A673 (cell line): Measurements from ENCODE around the gene ELP4. TPM values are rescaled to one million over a fixed set of nuclear protein-coding genes. Genes with fewer than 3 reads are reported as not detected.

Source experiments
- BruUV-seq: library from RNA; stranded (reverse); fragments of 400-500 nt; replicated peaks from 2 replicates; lab custom pipeline; 2021; lab: Mats Ljungman, UMichigan
- CTCF ChIA-PET: fragments of 300-600 bp; sonication (Branson Sonifier 250); formaldehyde crosslinking; loops from one replicate; lab custom pipeline; 2022; ENCODE audit warnings: antibody characterized with exemption; lab: Charles Lee
- POLR2A ChIA-PET: fragments of 300-600 bp; sonication (Branson Sonifier 250); formaldehyde crosslinking; loops from one replicate; lab custom pipeline; 2022; ENCODE audit warnings: antibody characterized with exemption; ENCODE audit not compliant: low non-redundant PET; lab: Charles Lee
- DNase-seq: peaks from one replicate; pipeline ENCODE4 v3.0.0-alpha.2; 2015; ENCODE audit warnings: low spot score
- H3K27ac ChIP-seq: fragments of 200-600 bp; sonication (generic); 2 replicates; pipeline ENCODE4 v1.5.1; 2016; ENCODE audit warnings: mixed run types, low read depth, mild to moderate bottlenecking, mixed read lengths, antibody characterized with exemption, low read length; ENCODE audit not compliant: poor library complexity, severe bottlenecking
- H3K27me3 ChIP-seq: fragments of 200-600 bp; sonication (generic); replicated peaks from 2 replicates; pipeline ENCODE4 v1.6.1; 2017; ENCODE audit warnings: mixed run types, low read depth, mild to moderate bottlenecking, mixed read lengths, antibody characterized with exemption, low read length; ENCODE audit not compliant: insufficient read depth, poor library complexity
- H3K36me3 ChIP-seq: fragments of 200-600 bp; sonication (generic); 2 replicates; pipeline ENCODE4 v1.6.1; 2016; ENCODE audit warnings: mixed run types, mild to moderate bottlenecking, mixed read lengths, antibody characterized with exemption, low read length; ENCODE audit not compliant: insufficient read depth, poor library complexity, severe bottlenecking
- H3K4me1 ChIP-seq: fragments of 200-600 bp; sonication (generic); 2 replicates; pipeline ENCODE4 v1.6.1; 2017; ENCODE audit warnings: mixed run types, mild to moderate bottlenecking, mixed read lengths, antibody characterized with exemption, low read length; ENCODE audit not compliant: insufficient read depth, poor library complexity, severe bottlenecking
- H3K4me3 ChIP-seq: fragments of 200-600 bp; sonication (generic); 2 replicates; pipeline ENCODE4 v1.5.1; 2016; ENCODE audit warnings: low read depth, mixed run types, mild to moderate bottlenecking, mixed read lengths, low read length; ENCODE audit not compliant: poor library complexity, severe bottlenecking
- H3K9me3 ChIP-seq: fragments of 200-600 bp; sonication (generic); 2 replicates; pipeline ENCODE4 v1.6.1; 2016; ENCODE audit warnings: mixed run types, low read depth, mild to moderate bottlenecking, mixed read lengths, antibody characterized with exemption, low read length; ENCODE audit not compliant: poor library complexity, severe bottlenecking
- CTCF ChIP-seq: fragments of 300-800, 200-600 bp; sonication (generic); conservative IDR thresholded peaks from 2 replicates; pipeline ENCODE4 v1.5.1; 2017; ENCODE audit warnings: low read depth, mild to moderate bottlenecking, antibody characterized with exemption, low read length, moderate library complexity, mixed read lengths
- EZH2 ChIP-seq: fragments of 200-600 bp; sonication (generic); IDR thresholded peaks from 2 replicates; pipeline ENCODE4 v1.6.1; 2017; ENCODE audit warnings: borderline replicate concordance, low read depth, mild to moderate bottlenecking, mixed read lengths, antibody characterized with exemption, low read length; ENCODE audit not compliant: poor library complexity, severe bottlenecking
- intact Hi-C: fragments of 100-400 bp; cut with micrococcal nuclease; formaldehyde crosslinking; loops from one replicate; pipeline ENCODE4 v1.10.0; 2022; ENCODE audit not compliant: unreplicated experiment
- total RNA-seq: library from RNA; stranded (reverse); gene quantifications from 2 replicates; pipeline ENCODE4 v1.2.3, GENCODE V29; 2021

ELP4 gene
- total RNA-seq, 1 experiment from 2014 or later = 49.4 TPM

GRCh38 chr11:31812383-31813381 is 303.1 kb downstream of the ELP4 start:
- DNase-seq = no peak
- BruUV-seq = no TSS peak
- no peak overlapping the region for H3K27ac ChIP-seq
- ChIA-PET POLR2A (interaction anchor here (0.7 kb wide), 1 partner anchor 998 kb away, joined by 3 read pairs; no protein-coding TSS in a partner anchor), CTCF (interaction anchor here (0.6 kb wide), 2 partner anchors 167 to 1227 kb away, joined by 4 to 7 read pairs; no protein-coding TSS in a partner anchor)
- H3K27me3 ChIP-seq = peaks cover 94% of the 10 kb centered on the region
- H3K9me3 ChIP-seq = no peaks in the 10 kb centered on the region
- intact Hi-C loops = loop anchor here (5.0 kb wide), 4 partner anchors 170 to 705 kb away; partner anchors contain the start of gene RCN1
- peak; percentile 92 for TF ChIP-seq EZH2
- TF ChIP-seq CTCF = no peak
- peaks cover 84% of the 10 kb centered on the region for H3K4me1 ChIP-seq
- H3K4me3 ChIP-seq = peak overlapping the region; percentile 44
- no peaks in the 10 kb centered on the region for H3K36me3 ChIP-seq

GRCh38 chr11:31813391-31814175 is 304.0 kb downstream of the ELP4 start:
- H3K4me1 ChIP-seq = peaks cover 83% of the 10 kb centered on the region
- no TSS peak for BruUV-seq
- no peaks in the 10 kb centered on the region for H3K9me3 ChIP-seq
- H3K27me3 ChIP-seq = peaks cover 94% of the 10 kb centered on the region
- TF ChIP-seq EZH2 = peak; percentile 89
- no peak for TF ChIP-seq CTCF
- CTCF ChIA-PET = interaction anchor here (0.6 kb wide), 2 partner anchors 168 to 1228 kb away, joined by 4 to 7 read pairs; no protein-coding TSS in a partner anchor
- intact Hi-C loops = loop anchor here (5.0 kb wide), 4 partner anchors 171 to 706 kb away; partner anchors contain the start of gene RCN1
- DNase-seq = peak; percentile 82
- peak overlapping the region; percentile 44 for H3K4me3 ChIP-seq
- no peak overlapping the region for H3K27ac ChIP-seq
- POLR2A ChIA-PET = interaction anchor here (0.7 kb wide), 1 partner anchor 999 kb away, joined by 3 read pairs; no protein-coding TSS in a partner anchor
- no peaks in the 10 kb centered on the region for H3K36me3 ChIP-seq
